ENCODE results near the gene HCN3. TPM values are rescaled to one million over a fixed set of nuclear protein-coding genes. Genes with fewer than 3 reads are reported as not detected.

HCN3 gene
- total and polyA plus RNA-seq, 2 of the 13 experiments (the other 11 are each of a cell fraction or from before 2014, with no cell fraction given): 2.4 to 10.2 TPM

GRCh38 chr1:155255243-155256007 is 21.8 kb upstream of the HCN3 start, which contains the start of gene ENTREP3 (continued):
- no peak for TF ChIP-seq SIN3A (IDR thresholded peaks at IDR 0.05; ENCODE audit: borderline replicate concordance, low read depth, low read length)
- peak; percentile 89 for TF ChIP-seq ZNF574 (CRISPR knock-in tag; IDR thresholded peaks at IDR 0.05)
- TF ChIP-seq, protein P1, sequence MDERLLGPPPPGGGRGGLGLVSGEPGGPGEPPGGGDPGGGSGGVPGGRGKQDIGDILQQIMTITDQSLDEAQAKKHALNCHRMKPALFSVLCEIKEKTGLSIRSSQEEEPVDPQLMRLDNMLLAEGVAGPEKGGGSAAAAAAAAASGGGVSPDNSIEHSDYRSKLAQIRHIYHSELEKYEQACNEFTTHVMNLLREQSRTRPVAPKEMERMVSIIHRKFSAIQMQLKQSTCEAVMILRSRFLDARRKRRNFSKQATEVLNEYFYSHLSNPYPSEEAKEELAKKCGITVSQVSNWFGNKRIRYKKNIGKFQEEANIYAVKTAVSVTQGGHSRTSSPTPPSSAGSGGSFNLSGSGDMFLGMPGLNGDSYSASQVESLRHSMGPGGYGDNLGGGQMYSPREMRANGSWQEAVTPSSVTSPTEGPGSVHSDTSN (CRISPR knock-in tag; IDR thresholded peaks at IDR 0.05): no peak
- no peak for TF ChIP-seq ZBTB20 (CRISPR knock-in tag; IDR thresholded peaks at IDR 0.05; ENCODE audit: borderline replicate concordance, low read depth)
- no peak for TF ChIP-seq BATF2 (CRISPR knock-in tag; IDR thresholded peaks at IDR 0.05)
- TF ChIP-seq, protein P2, sequence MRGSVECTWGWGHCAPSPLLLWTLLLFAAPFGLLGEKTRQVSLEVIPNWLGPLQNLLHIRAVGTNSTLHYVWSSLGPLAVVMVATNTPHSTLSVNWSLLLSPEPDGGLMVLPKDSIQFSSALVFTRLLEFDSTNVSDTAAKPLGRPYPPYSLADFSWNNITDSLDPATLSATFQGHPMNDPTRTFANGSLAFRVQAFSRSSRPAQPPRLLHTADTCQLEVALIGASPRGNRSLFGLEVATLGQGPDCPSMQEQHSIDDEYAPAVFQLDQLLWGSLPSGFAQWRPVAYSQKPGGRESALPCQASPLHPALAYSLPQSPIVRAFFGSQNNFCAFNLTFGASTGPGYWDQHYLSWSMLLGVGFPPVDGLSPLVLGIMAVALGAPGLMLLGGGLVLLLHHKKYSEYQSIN (CRISPR knock-in tag; IDR thresholded peaks at IDR 0.05; ENCODE audit: borderline replicate concordance): no peak
- TF ChIP-seq USF2 (IDR thresholded peaks at IDR 0.05; ENCODE audit: low read depth, low read length): no peak
- no peak for TF ChIP-seq USF2 (CRISPR knock-in tag; IDR thresholded peaks at IDR 0.05; ENCODE audit: borderline replicate concordance)
- no peak for TF ChIP-seq ZNF737 (CRISPR knock-in tag; IDR thresholded peaks at IDR 0.05; ENCODE audit: borderline replicate concordance)
- no peak for TF ChIP-seq ZNF850 (CRISPR knock-in tag; conservative IDR thresholded peaks at IDR 0.05)
- no peak for TF ChIP-seq HNRNPUL1 (IDR thresholded peaks at IDR 0.05; ENCODE audit: low read depth, low read length)
- TF ChIP-seq MEIS2 (CRISPR knock-in tag; IDR thresholded peaks at IDR 0.05): peak; percentile 75; the same call in 1 of the 2 replicates
- TF ChIP-seq ZNF562 (CRISPR knock-in tag; IDR thresholded peaks at IDR 0.05; ENCODE audit: borderline replicate concordance): no peak
- no peak; the same call in 1 of the 2 replicates for TF ChIP-seq FOSL2 (CRISPR knock-in tag; IDR thresholded peaks at IDR 0.05)
- TF ChIP-seq ETV6 (CRISPR knock-in tag; conservative IDR thresholded peaks at IDR 0.05): no peak
- no peak for TF ChIP-seq NR1H2 (CRISPR knock-in tag; IDR thresholded peaks at IDR 0.05; ENCODE audit: borderline replicate concordance, low read depth)
- TF ChIP-seq ZSCAN12 (CRISPR knock-in tag; IDR thresholded peaks at IDR 0.05): no peak
- TF ChIP-seq, protein P3, sequence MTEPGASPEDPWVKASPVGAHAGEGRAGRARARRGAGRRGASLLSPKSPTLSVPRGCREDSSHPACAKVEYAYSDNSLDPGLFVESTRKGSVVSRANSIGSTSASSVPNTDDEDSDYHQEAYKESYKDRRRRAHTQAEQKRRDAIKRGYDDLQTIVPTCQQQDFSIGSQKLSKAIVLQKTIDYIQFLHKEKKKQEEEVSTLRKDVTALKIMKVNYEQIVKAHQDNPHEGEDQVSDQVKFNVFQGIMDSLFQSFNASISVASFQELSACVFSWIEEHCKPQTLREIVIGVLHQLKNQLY (CRISPR knock-in tag; IDR thresholded peaks at IDR 0.05): no peak
- no peak for TF ChIP-seq ZNF234 (CRISPR knock-in tag; conservative IDR thresholded peaks at IDR 0.05)
- TF ChIP-seq DNMT3B (CRISPR knock-in tag; conservative IDR thresholded peaks at IDR 0.05): no peak
